ENCODE measurements around the gene PAK5.

- TF ChIP-seq CTCF (IDR thresholded peaks at IDR 0.05): no peak
- TF ChIP-seq POLR2A (IDR thresholded peaks at IDR 0.05): no peak
Observed at GRCh38 chr20:9597547-9597946, 241.3 kb downstream of the PAK5 start.

Measured in Peyer's patch (tissue), 4 donors.